ENCODE results near the gene TICAM2. TPM values are rescaled to one million over a fixed set of nuclear protein-coding genes. Genes with fewer than 3 reads are reported as not detected.

The TICAM2 gene, protein sequence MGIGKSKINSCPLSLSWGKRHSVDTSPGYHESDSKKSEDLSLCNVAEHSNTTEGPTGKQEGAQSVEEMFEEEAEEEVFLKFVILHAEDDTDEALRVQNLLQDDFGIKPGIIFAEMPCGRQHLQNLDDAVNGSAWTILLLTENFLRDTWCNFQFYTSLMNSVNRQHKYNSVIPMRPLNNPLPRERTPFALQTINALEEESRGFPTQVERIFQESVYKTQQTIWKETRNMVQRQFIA
- total RNA-seq: 2.8 TPM

DNA sequence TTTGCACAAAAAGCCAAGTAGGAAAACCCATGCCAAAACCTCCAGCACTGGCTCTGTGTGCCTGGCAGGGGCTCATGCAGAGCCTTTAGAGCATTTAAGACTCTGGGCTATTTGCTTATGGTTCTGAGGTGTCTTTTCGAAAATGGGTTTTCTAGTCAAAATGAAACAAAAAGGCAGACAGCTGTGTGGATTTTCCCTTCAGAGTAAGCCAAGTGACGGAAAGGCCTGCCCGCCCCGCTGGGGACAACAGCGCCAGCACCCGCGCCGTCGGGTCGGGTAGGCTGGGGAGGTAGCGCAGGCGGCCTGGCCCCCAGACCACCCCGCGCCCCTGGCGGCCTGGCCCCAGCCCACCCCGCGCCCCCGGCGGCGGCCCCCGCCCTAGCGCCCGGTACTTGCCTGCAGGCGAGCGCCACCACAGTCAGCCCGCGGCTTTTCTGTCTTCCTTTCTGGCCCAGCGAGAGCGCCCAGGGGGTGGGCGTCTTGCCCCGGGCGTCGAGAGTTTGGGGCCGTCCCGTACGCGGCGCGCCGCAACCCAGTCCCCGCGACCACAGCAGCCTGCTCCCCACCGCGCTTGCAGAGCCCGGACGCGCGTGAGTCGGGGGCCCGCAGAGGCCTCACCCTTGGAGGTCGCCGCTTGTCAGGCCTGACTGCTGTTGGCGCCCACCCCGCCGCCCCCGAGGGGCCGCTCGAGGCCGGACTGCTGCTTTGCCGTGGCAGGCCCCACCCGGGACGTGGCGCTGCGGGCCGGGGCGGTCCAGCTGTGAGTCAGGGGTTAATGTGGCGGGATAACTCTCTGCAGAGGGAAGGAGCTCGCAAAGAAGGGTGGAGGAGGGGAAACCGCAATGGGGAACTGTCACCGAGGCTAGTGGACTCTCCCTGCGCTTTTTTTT, at the start of gene TICAM2:
Gene TICAM2 (minus strand): TSS at position 779 of the 890 bp plus-strand sequence. CDS start 21,223 bp downstream, outside the sequence.

DNA sequence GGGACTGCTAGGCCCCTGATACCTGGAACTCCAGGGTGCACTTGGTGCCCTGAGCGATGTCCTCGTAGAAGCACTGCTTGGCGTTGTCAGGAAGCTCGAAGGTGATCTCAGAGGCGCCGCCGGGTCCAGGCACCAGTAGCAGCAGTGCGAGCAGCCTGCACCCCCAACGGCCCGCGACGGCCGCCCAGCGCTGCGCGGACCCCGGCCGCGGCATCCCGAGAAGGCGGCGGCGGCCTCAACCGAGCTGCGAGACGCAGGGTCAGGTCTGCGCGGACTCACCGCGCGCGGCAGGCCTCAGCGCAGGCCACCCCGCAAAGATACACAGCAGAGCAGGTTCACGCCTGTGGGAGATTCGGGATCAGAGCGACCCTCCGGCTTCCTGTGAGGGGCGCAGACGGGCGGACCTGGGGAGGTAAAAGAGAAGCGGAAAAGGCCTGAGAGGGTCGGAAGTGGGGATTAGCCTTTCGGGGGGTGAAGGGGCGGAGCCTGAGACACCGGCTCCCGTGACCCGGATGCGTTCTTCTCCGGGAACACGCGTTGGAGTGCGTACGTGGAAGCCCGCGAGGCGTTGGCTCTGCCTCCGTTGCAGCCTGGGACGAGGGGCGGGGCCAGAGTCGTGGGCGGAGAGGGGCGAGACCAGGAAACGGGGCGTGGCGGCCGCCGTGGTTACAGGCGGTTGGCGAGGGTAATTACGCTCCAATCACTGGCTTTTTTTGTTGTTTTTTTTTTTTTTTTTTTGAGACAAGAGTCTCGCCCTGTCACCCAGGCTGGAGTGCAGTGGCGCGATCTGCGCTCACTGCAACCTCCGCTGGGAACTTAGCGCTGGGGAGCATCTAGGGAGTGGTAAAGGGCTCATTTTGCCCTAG, 23.5 kb upstream of the TICAM2 start, which contains the start of gene TMED7:
Gene TMED7 (minus strand): TSS at position 458 of the 866 bp plus-strand sequence. CDS start 244 bp downstream, at position 214.

DNA sequence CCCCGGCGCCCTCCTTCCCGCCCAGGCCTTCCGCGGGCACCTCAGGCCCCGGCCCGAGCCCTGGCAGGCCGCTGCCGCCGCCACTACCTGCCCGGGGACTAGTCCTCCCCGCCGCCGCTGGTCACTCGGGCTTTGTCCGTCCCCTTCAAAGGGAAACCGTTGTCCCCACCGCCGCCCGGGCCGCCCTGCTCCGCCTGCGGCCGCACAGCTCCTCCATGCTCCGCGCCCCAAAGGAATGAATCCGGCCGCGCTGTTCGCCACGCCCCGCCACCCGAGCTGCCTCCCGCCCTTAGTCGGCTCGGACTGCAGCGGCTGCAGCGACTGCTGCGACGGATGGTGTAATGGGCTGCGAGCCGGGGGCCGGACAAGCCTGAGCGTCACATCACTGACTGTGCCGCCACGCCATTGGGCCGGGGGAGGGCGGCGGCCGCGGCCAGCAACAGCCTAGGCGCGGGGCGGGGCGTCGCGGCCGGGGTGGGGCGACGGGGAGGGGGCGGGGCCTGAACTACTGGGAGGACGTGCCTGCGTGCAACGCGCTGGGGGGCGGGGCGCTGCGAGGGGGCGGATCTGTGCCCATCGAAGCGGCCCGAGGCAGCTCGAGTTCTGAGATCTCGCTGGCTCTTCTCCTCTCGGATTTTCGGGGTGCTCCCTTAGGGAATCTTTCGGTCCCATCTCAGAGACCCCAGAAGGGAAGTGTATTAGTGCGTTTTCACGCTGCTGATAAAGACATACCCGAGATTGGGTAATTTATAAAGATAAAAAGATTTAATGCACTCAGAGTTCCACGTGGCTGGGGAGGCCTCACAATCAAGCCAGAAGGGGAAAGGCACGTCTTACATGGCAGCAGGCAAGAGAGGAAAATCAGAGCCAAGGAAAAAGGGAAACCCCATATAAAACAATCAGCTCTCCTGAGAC, 57.6 kb downstream of the TICAM2 start, which contains the start of gene FEM1C:
Gene FEM1C (minus strand): TSS at position 340 of the 915 bp plus-strand sequence. CDS start 1,282 bp downstream, outside the sequence.

Other genes with a start within 250 kb of the TICAM2 start
- 55.4 TPM for gene FEM1C, start 57.7 kb downstream of the TICAM2 start, total RNA-seq
- 125 TPM for gene TMED7, start 23.6 kb upstream of the TICAM2 start, total RNA-seq
- gene CDO1, start 214.2 kb upstream of the TICAM2 start, total RNA-seq: 125 TPM
- 72.7 TPM for gene ATG12, start 239.1 kb upstream of the TICAM2 start, total RNA-seq
- 152 TPM for gene AP3S1, start 239.5 kb upstream of the TICAM2 start, total RNA-seq